GM12874 (cell line): Measurements from ENCODE around the gene APBB2.

ENCODE experiments used
- CTCF ChIP-seq: IDR thresholded peaks from 2 replicates; pipeline ENCODE4 v1.5.1; 2011; ENCODE audit warnings: low read depth, mild to moderate bottlenecking, control low read depth, low read length, moderate library complexity; ENCODE audit not compliant: insufficient read depth

The APBB2 gene

DNA sequence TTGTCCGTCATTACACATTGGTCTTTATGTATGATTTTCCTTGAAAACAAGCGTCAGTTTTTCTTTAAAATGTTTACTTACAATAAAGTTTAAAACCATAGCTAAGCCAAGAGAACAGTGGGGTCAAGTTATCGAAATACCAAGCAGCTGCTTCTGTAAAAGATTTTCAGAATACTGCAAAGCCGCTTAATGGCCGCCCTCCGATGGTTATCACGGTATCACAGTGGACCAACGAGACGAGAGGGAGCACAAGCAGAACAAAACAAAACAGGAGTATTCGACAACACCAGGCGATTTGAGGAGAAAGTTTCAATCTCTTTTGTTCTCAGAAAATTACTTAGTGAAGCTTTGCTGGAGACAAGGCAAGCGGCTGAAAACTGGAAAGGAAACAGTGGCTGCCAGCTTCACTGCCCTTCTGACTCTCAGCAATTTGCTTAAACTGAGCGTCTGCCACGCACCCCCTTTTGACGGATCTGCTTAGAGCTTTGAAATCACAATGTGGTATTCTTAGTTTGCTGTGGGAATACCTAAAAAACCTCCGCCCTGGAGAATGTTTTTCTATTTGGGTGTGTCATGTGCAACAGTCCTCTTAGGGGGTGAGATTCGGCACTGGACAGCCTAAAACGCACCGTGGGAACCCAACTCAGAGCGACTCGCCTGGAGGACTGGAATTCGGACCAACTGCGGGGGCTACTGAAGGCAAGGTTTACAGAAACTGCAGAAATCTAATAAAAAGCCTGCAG, 264.8 kb downstream of the APBB2 start:
- no peak for TF ChIP-seq CTCF

- no peak for TF ChIP-seq CTCF
Observed at GRCh38 chr4:40948014-40948413, 266.3 kb downstream of the APBB2 start.

DNA sequence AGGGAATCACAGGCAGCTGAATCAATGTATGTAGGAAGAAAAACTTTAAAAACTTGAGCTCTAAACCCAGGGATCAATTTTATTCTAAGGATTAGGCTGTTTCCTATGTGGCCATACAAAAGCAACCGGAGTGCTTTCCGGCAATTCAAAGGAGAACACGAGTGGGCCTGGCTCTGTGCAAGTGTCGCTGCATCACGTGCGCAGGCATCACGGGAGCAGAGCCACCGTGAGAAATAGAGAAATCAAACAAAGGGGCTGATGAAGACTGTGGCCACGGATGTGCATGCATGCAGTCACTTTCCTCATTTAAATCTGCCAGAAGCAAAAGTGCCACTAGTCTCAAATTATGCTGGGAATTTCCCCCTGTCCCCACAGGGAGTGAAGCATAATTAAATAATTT, 267.7 kb downstream of the APBB2 start:
- TF ChIP-seq CTCF: no peak

- TF ChIP-seq CTCF: no peak
Observed at GRCh38 chr4:40940756-40941155, 273.6 kb downstream of the APBB2 start.

- TF ChIP-seq CTCF: no peak
Observed at GRCh38 chr4:40940317-40940741, 274.0 kb downstream of the APBB2 start.

DNA sequence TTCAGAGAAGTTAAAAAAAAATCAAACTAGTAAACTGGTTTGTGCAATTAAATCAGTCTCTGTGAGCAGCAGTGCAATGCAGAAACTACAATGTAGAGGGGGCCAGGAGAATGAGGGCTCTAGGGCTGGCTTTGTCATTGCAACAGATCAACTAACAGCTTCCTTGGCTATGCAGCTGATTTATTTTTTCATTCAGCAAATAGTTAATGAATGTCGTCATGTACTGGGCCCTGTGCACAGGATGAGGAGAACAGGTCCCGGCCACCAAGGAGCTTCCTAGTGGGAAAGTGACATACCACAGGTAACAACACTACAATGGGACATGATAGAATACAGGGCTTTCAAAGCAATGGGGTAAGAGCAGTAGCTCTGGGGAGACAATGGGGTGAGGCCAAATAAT, 274.5 kb downstream of the APBB2 start:
- no peak for TF ChIP-seq CTCF

- TF ChIP-seq CTCF: no peak
Observed at GRCh38 chr4:40938337-40938736, 276.0 kb downstream of the APBB2 start.
